ENCODE results near the gene ITM2C. TPM values are rescaled to one million over a fixed set of nuclear protein-coding genes. Genes with fewer than 3 reads are reported as not detected.

ITM2C gene
- total and polyA plus RNA-seq, 2 of the 13 experiments (the other 11 are each of a cell fraction or from before 2014, with no cell fraction given), result 70.5 to 270 TPM

DNA sequence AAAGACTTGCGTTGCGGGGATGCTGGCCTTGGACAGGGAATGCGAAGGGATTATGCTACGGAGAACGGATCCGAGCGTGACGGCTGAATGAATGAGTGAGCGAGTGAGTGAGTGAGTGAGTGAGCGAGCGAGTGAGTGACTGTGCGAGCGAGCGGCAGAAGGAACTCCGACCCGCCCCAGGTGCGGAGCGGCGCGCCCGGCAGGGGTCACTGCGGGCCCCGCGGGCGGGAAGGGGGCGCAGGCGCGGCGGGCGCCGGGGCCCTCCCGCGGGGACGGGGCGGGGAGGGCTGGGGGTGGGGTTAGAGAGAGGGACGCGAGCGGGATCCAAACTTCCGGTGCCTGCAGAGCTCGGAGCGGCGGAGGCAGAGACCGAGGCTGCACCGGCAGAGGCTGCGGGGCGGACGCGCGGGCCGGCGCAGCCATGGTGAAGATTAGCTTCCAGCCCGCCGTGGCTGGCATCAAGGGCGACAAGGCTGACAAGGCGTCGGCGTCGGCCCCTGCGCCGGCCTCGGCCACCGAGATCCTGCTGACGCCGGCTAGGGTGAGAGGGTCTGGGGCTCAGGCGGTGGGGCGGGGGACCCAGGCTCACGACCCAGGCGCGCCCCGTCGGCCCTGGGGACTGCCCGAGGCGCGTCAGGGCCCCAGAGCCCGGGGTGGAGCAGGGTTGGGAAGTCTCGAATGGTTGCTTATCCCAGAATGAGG, at the start of gene ITM2C (continued):
- no peak for TF ChIP-seq ARNT (IDR thresholded peaks at IDR 0.05)
- no peak for TF ChIP-seq RBAK (CRISPR knock-in tag; IDR thresholded peaks at IDR 0.05)
- TF ChIP-seq ZEB1 (IDR thresholded peaks at IDR 0.05; ENCODE audit: insufficient replicate concordance, low read depth), result no peak
- TF ChIP-seq NCOA5 (CRISPR knock-in tag; IDR thresholded peaks at IDR 0.05), result no peak
- TF ChIP-seq, protein P1, sequence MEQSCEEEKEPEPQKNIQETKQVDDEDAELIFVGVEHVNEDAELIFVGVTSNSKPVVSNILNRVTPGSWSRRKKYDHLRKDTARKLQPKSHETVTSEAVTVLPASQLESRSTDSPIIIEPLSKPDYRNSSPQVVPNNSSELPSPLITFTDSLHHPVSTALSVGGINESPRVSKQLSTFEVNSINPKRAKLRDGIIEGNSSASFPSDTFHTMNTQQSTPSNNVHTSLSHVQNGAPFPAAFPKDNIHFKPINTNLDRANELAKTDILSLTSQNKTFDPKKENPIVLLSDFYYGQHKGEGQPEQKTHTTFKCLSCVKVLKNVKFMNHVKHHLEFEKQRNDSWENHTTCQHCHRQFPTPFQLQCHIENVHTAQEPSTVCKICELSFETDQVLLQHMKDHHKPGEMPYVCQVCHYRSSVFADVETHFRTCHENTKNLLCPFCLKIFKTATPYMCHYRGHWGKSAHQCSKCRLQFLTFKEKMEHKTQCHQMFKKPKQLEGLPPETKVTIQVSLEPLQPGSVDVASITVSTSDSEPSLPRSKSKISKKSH (CRISPR knock-in tag; IDR thresholded peaks at IDR 0.05; ENCODE audit: borderline replicate concordance), result no peak
- TF ChIP-seq ZBTB21 (CRISPR knock-in tag; IDR thresholded peaks at IDR 0.05), result no peak
- TF ChIP-seq, protein P2, sequence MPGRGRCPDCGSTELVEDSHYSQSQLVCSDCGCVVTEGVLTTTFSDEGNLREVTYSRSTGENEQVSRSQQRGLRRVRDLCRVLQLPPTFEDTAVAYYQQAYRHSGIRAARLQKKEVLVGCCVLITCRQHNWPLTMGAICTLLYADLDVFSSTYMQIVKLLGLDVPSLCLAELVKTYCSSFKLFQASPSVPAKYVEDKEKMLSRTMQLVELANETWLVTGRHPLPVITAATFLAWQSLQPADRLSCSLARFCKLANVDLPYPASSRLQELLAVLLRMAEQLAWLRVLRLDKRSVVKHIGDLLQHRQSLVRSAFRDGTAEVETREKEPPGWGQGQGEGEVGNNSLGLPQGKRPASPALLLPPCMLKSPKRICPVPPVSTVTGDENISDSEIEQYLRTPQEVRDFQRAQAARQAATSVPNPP (CRISPR knock-in tag; IDR thresholded peaks at IDR 0.05), result no peak
- no peak for TF ChIP-seq NFYB (CRISPR knock-in tag; IDR thresholded peaks at IDR 0.05)
- no peak for TF ChIP-seq ZNF354B (CRISPR knock-in tag; IDR thresholded peaks at IDR 0.05)
- TF ChIP-seq ZC3H4 (CRISPR knock-in tag; IDR thresholded peaks at IDR 0.05; ENCODE audit: borderline replicate concordance), result no peak
- no peak for TF ChIP-seq ZNF773 (CRISPR knock-in tag; IDR thresholded peaks at IDR 0.05; ENCODE audit: borderline replicate concordance)
- no peak for TF ChIP-seq RAD51 (IDR thresholded peaks at IDR 0.05; ENCODE audit: borderline replicate concordance)
- TF ChIP-seq ZNF484 (CRISPR knock-in tag; IDR thresholded peaks at IDR 0.05; ENCODE audit: borderline replicate concordance, low read depth), result no peak
- TF ChIP-seq ZNF564 (CRISPR knock-in tag; IDR thresholded peaks at IDR 0.05), result peak; percentile 45; the same call in 1 of the 2 replicates
- no peak for TF ChIP-seq ATM (IDR thresholded peaks at IDR 0.05; ENCODE audit: borderline replicate concordance)
- no peak for TF ChIP-seq DRAP1 (CRISPR knock-in tag; IDR thresholded peaks at IDR 0.05)
- TF ChIP-seq ERF (CRISPR knock-in tag; IDR thresholded peaks at IDR 0.05), result peak; percentile 81
- TF ChIP-seq, protein P3, sequence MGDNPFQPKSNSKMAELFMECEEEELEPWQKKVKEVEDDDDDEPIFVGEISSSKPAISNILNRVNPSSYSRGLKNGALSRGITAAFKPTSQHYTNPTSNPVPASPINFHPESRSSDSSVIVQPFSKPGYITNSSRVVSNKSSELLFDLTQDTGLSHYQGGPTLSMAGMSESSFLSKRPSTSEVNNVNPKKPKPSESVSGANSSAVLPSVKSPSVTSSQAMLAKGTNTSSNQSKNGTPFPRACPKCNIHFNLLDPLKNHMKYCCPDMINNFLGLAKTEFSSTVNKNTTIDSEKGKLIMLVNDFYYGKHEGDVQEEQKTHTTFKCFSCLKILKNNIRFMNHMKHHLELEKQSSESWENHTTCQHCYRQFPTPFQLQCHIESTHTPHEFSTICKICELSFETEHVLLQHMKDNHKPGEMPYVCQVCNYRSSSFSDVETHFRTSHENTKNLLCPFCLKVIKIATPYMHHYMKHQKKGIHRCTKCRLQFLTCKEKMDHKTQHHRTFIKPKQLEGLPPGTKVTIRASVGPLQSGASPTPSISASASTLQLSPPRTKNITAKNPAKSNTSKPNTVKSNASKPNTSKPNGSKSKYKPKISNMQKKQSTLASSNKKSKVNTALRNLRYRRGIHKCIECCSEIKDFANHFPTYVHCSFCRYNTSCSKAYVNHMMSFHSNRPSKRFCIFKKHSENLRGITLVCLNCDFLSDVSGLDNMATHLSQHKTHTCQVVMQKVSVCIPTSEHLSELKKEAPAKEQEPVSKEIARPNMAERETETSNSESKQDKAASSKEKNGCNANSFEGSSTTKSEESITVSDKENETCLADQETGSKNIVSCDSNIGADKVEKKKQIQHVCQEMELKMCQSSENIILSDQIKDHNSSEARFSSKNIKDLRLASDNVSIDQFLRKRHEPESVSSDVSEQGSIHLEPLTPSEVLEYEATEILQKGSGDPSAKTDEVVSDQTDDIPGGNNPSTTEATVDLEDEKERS (CRISPR knock-in tag; IDR thresholded peaks at IDR 0.05), result no peak
- TF ChIP-seq RFX1 (IDR thresholded peaks at IDR 0.05), result no peak
- no peak for TF ChIP-seq JARID2 (CRISPR knock-in tag; IDR thresholded peaks at IDR 0.05; ENCODE audit: insufficient replicate concordance)
- no peak for TF ChIP-seq ZBTB49 (CRISPR knock-in tag; IDR thresholded peaks at IDR 0.05; ENCODE audit: borderline replicate concordance)
- TF ChIP-seq POLR2A (IDR thresholded peaks at IDR 0.05; ENCODE audit: insufficient read depth in 1 of 2, low read depth in 2 of 2, low read length in 2 of 2), result peak; percentile 66 to 93
- no peak for TF ChIP-seq PCBP1 (IDR thresholded peaks at IDR 0.05; ENCODE audit: borderline replicate concordance, low read depth, low read length)
- no peak for TF ChIP-seq ZNF549 (CRISPR knock-in tag; IDR thresholded peaks at IDR 0.05)
